ENCODE data around the gene SOX5. TPM values are rescaled to one million over a fixed set of nuclear protein-coding genes. Genes with fewer than 3 reads are reported as not detected.

Gene SOX5
- total and polyA plus RNA-seq, 12 donors, result 0.17 to 4.3 (median 2.4) TPM

- Histone ChIP-seq H3K9me3 (no peaks in the 10 kb centered on the region), H3K27me3 (no peaks in the 10 kb centered on the region), H3K4me1 (no peaks in the 10 kb centered on the region), H3K4me3 (peak overlapping the region in 6 of 10 donors; percentile 3 to 28 (median 24)), H3K36me3 (no peaks in the 10 kb centered on the region), H3K27ac (peak overlapping the region in 4 of 10 donors; percentile 14 to 38 (median 20))
- intact Hi-C loops (cut with DNase I), result no loop called here
- 66 to 69% methylated on average over 5 of the region's 5 CpGs for WGBS, 2 donors
- DNase-seq (no peak), ATAC-seq (no peak)
- no peak for TF ChIP-seq CTCF (IDR thresholded peaks at IDR 0.05)
Observed at GRCh38 chr12:23921099-23921856, 28.2 kb downstream of the SOX5 start.

DNA sequence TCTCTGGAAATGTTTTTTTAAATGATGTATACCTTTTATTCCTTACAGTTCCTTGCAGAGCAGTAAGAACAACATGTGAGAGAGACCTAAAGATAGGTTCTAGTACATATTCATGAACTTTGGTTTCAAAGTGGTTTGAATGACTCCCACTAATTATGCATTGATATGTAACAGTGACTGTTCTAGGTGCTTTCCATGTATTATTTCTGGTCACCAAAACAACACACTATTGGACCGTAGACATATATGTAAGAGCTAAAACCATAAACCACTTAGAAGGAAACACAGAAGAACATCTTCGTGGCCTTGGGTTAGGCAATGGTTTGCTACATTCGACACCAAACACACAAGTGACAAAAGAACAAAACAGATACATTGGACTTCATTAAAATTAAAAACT, 37.9 kb downstream of the SOX5 start:
- H3K4me3 ChIP-seq, result no peak overlapping the region
- ATAC-seq, result no peak
- peaks cover 0 to 8% (median 0%) of the 10 kb centered on the region in 11 donors for H3K9me3 ChIP-seq
- no peak for DNase-seq
- H3K36me3 ChIP-seq, result no peaks in the 10 kb centered on the region
- no peaks in the 10 kb centered on the region for H3K4me1 ChIP-seq
- 89 to 96% methylated on average over 3 of the region's 3 CpGs for WGBS, 2 donors
- TF ChIP-seq CTCF (IDR thresholded peaks at IDR 0.05), result no peak
- H3K27me3 ChIP-seq, result no peaks in the 10 kb centered on the region
- no peak overlapping the region for H3K27ac ChIP-seq
- intact Hi-C loops (cut with DNase I), result no loop called here

GRCh38 chr12:23909551-23909950, 39.9 kb downstream of the SOX5 start:
- intact Hi-C loops (cut with DNase I), result no loop called here
- no peaks in the 10 kb centered on the region for H3K4me1 ChIP-seq
- no peak for DNase-seq
- peaks cover 0 to 8% (median 0%) of the 10 kb centered on the region in 11 donors for H3K9me3 ChIP-seq
- no peak for ATAC-seq
- no peaks in the 10 kb centered on the region for H3K36me3 ChIP-seq
- H3K4me3 ChIP-seq, result no peak overlapping the region
- no peak for TF ChIP-seq CTCF (IDR thresholded peaks at IDR 0.05)
- H3K27me3 ChIP-seq, result no peaks in the 10 kb centered on the region
- H3K27ac ChIP-seq, result no peak overlapping the region
- 86 to 89% methylated on average over 1 of the region's 1 CpG for WGBS, 2 donors

GRCh38 chr12:23906329-23906728, 43.1 kb downstream of the SOX5 start:
- no peak for TF ChIP-seq CTCF (IDR thresholded peaks at IDR 0.05)
- no peak for DNase-seq
- Histone ChIP-seq H3K27ac (no peak overlapping the region), H3K4me3 (no peak overlapping the region), H3K4me1 (no peaks in the 10 kb centered on the region), H3K27me3 (no peaks in the 10 kb centered on the region), H3K9me3 (peaks cover 0 to 5% (median 0%) of the 10 kb centered on the region in 11 donors), H3K36me3 (no peaks in the 10 kb centered on the region)
- 63 to 74% methylated on average over 6 of the region's 6 CpGs for WGBS, 2 donors
- intact Hi-C loops (cut with DNase I), result no loop called here
- ATAC-seq, result no peak

Measured in heart right ventricle (tissue), 16 donors.